Parathyroid adenoma (tissue), 2 donors: ENCODE results near the gene ELMO3.

Source experiments
- H2AFZ ChIP-seq: fragments of 300-600 bp; sonication (generic); one replicate; pipeline ENCODE4 v1.7.0; 2017; ENCODE audit warnings: antibody characterized with exemption, mild to moderate bottlenecking
- H3K27ac ChIP-seq: fragments of 300-600 bp; sonication (generic); one replicate; pipeline ENCODE4 v1.7.0; 2017
- H3K27me3 ChIP-seq: fragments of 300-600 bp; sonication (generic); one replicate; pipeline ENCODE4 v1.7.0; 2017; ENCODE audit warnings: low read length; ENCODE audit not compliant: control insufficient read depth, insufficient read depth
- H3K36me3 ChIP-seq: fragments of 300-600 bp; sonication (generic); one replicate; pipeline ENCODE4 v1.7.0; 2017; ENCODE audit warnings: low read length; ENCODE audit not compliant: control insufficient read depth, insufficient read depth
- H3K4me1 ChIP-seq: fragments of 300-600 bp; sonication (generic); one replicate; pipeline ENCODE4 v1.7.0; 2017; ENCODE audit warnings: control low read depth
- H3K4me2 ChIP-seq: fragments of 300-600 bp; sonication (generic); one replicate; pipeline ENCODE4 v1.7.0; 2017; ENCODE audit warnings: low read length
- H3K4me3 ChIP-seq: fragments of 300-600 bp; sonication (generic); one replicate; pipeline ENCODE4 v1.7.0; 2017; ENCODE audit warnings: low read depth, low read length
- H3K79me2 ChIP-seq: fragments of 300-600 bp; sonication (generic); one replicate; pipeline ENCODE4 v1.7.0; 2017; ENCODE audit warnings: control low read depth
- H3K9ac ChIP-seq: fragments of 300-600 bp; sonication (generic); one replicate; pipeline ENCODE4 v1.7.0; 2017; ENCODE audit warnings: mild to moderate bottlenecking
- H3K9me3 ChIP-seq: fragments of 300-600 bp; sonication (generic); one replicate; pipeline ENCODE4 v1.7.0; 2017; ENCODE audit warnings: low read length; ENCODE audit not compliant: control insufficient read depth
- TF ChIP-seq, protein P1 (sequence below): fragments of 300-600 bp; sonication (generic); IDR thresholded peaks from one replicate; pipeline ENCODE4 v1.7.0; 2017; ENCODE audit warnings: antibody characterized with exemption, mild to moderate bottlenecking
- donor health status: primary hyperparathyroidism.

ELMO3 gene

DNA sequence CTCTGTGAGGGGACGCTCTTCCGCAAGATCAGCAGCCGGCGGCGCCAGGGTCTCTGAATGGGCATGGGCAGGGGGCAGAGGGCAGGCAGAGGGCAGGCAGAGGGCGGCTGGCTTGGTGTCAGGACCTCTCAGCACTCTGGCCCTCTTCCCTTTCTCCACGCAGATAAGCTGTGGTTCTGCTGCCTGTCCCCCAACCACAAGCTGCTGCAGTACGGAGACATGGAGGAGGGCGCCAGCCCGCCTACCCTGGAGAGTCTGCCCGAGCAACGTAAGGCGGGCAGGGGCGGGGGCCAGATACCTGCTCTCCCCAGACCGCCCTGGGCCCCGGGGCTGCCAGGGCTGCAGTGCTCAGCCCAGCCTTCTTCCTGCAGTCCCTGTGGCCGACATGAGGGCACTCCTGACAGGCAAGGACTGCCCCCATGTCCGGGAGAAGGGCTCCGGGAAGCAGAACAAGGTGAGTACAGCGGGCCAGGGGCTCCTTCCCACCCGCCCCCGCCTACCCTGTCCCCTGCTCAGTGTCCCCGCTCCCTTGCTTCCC lies 4.1 kb downstream of the ELMO3 start:
- Histone ChIP-seq H3K27ac (peak overlapping the region; percentile 86), H3K79me2 (no peaks in the 10 kb centered on the region), H2AFZ (no peak overlapping the region), H3K27me3 (no peaks in the 10 kb centered on the region), H3K36me3 (no peaks in the 10 kb centered on the region), H3K9ac (no peak overlapping the region), H3K4me2 (no peak overlapping the region), H3K9me3 (no peaks in the 10 kb centered on the region), H3K4me1 (peaks cover 31% of the 10 kb centered on the region), H3K4me3 (no peak overlapping the region)
- TF ChIP-seq, protein P1, sequence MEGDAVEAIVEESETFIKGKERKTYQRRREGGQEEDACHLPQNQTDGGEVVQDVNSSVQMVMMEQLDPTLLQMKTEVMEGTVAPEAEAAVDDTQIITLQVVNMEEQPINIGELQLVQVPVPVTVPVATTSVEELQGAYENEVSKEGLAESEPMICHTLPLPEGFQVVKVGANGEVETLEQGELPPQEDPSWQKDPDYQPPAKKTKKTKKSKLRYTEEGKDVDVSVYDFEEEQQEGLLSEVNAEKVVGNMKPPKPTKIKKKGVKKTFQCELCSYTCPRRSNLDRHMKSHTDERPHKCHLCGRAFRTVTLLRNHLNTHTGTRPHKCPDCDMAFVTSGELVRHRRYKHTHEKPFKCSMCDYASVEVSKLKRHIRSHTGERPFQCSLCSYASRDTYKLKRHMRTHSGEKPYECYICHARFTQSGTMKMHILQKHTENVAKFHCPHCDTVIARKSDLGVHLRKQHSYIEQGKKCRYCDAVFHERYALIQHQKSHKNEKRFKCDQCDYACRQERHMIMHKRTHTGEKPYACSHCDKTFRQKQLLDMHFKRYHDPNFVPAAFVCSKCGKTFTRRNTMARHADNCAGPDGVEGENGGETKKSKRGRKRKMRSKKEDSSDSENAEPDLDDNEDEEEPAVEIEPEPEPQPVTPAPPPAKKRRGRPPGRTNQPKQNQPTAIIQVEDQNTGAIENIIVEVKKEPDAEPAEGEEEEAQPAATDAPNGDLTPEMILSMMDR = no peak

DNA sequence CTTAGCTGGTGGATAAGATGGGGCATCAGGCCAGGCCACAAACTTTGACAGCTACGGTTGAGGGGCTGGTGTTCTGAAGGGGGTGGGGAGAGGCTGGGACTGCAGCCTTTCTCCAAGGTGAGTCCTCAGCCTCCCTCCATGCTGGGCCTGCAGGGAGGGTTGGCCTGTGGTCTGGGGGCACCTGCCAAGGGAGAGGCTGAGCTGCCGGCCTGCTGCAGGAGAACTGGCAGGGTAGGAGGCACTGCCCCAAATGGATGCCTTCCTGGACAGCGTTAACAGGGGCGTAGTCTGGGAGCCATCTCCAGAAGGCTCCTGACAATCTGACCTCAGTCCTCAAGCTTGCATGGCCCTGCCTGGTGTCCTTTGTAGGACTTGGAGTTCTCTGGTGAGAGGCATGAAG lies 5.1 kb downstream of the ELMO3 start:
- H3K36me3 ChIP-seq = no peaks in the 10 kb centered on the region
- no peak overlapping the region for H3K9ac ChIP-seq
- H3K4me2 ChIP-seq = no peak overlapping the region
- H3K27ac ChIP-seq = peak overlapping the region; percentile 86
- H3K27me3 ChIP-seq = no peaks in the 10 kb centered on the region
- peaks cover 25% of the 10 kb centered on the region for H3K4me1 ChIP-seq
- H3K9me3 ChIP-seq = no peaks in the 10 kb centered on the region
- no peaks in the 10 kb centered on the region for H3K79me2 ChIP-seq
- TF ChIP-seq, protein P1 = no peak
- H3K4me3 ChIP-seq = no peak overlapping the region
- no peak overlapping the region for H2AFZ ChIP-seq

- Histone ChIP-seq H3K79me2 (no peaks in the 10 kb centered on the region), H3K4me2 (no peak overlapping the region), H3K36me3 (no peaks in the 10 kb centered on the region), H3K27ac (peak overlapping the region; percentile 29), H2AFZ (no peak overlapping the region), H3K9ac (no peak overlapping the region), H3K4me3 (no peak overlapping the region), H3K27me3 (no peaks in the 10 kb centered on the region), H3K4me1 (peaks cover 39% of the 10 kb centered on the region), H3K9me3 (no peaks in the 10 kb centered on the region)
- TF ChIP-seq, protein P1 = no peak
Measured at GRCh38 chr16:67206129-67206837, 7.4 kb downstream of the ELMO3 start.

- no peaks in the 10 kb centered on the region for H3K9me3 ChIP-seq
- H3K4me1 ChIP-seq = peaks cover 44% of the 10 kb centered on the region
- no peaks in the 10 kb centered on the region for H3K36me3 ChIP-seq
- H2AFZ ChIP-seq = no peak overlapping the region
- no peak overlapping the region for H3K27ac ChIP-seq
- no peak overlapping the region for H3K9ac ChIP-seq
- H3K4me3 ChIP-seq = no peak overlapping the region
- H3K79me2 ChIP-seq = no peaks in the 10 kb centered on the region
- H3K4me2 ChIP-seq = no peak overlapping the region
- TF ChIP-seq, protein P1 = no peak
- H3K27me3 ChIP-seq = no peaks in the 10 kb centered on the region
Measured at GRCh38 chr16:67206838-67207248, 7.9 kb downstream of the ELMO3 start.
